Stimulated activated CD8-positive, alpha-beta memory T cell treated with anti-CD3 and anti-CD28 coated beads, Interleukin-2, amount 100 ng/mL, for 48 hours (primary cell): ENCODE measurements around the gene HLA-DOB.
"Not testable (repeated sequence)": the region's sequence is repeated elsewhere in the genome, so short reads cannot be mapped to it uniquely, and the experiment has no call there.

Experiments used
- DNase-seq, 2 donors: peaks; one replicate each; pipeline ENCODE4 v3.0.0-alpha.2; 2020; ENCODE audit warnings: low read depth in 2 of 2

HLA-DOB gene

GRCh38 chr6:32809171-32809570, 7.6 kb downstream of the HLA-DOB start:
- DNase-seq: no peak

- no peak for DNase-seq
These were observed 9.7 kb downstream of the HLA-DOB start for GRCh38 chr6:32807020-32807580.

DNA sequence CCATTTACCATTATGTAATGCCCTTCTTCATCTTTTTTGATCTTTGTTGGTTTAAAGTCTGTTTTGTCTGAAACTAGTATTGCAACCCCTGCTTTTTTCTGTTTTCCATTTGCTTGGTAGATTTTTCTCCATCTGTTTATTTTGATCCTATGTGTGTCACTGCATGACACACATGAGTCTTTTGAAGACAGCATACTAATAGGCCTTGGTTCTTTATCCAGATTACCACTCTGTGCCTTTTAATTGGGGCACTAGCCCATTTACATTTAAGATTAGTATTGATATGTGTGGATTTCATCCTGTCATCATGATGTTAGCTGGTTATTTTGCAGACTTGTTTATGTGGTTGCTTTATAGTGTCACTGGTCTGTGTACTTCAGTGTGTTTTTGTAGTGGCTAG, 11.4 kb downstream of the HLA-DOB start:
- not testable (repeated sequence) for DNase-seq

- DNase-seq: no peak
These were observed 13.4 kb downstream of the HLA-DOB start for GRCh38 chr6:32803416-32803815.

DNA sequence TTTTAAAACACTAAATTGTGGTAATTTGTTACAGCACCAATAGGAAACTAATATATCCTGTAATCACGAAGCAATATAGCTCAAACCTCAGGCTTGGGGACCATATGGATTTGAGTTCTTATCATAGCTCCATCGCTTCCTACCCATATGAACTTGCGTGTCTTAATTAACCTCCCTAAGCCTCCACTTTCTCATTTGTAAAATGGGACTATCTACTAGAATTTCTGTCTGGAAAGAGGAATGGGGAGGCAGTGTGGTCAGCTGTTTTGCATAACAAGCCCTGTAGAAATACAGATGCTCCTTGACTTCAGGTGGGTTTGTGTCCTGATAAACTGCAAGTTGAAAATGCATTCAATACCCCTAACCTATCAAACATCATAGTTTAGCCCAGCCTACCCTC, 17.1 kb downstream of the HLA-DOB start:
- no peak for DNase-seq

DNA sequence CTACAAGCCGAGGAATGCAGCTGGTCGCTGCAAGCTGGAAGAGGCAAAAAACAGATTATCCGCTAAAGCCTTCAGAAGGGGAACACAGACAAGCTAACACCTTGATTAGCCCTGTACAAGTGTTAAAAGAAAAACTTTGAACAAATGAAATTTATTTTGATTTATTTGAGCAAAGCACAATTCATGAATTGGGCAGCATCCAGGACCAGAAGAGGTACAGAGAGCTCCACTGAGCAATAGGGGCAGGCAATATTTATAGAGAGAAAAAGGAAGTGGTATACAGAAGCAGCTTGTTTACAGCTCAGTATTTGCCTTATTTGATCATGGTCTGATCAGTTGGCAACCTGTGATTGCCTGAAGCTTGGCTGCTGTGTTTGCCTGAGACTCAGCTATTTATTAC, 17.6 kb downstream of the HLA-DOB start:
- no peak for DNase-seq

- peak; percentile 54 to 75 for DNase-seq
These were observed 19.7 kb downstream of the HLA-DOB start for GRCh38 chr6:32796848-32797776.

DNA sequence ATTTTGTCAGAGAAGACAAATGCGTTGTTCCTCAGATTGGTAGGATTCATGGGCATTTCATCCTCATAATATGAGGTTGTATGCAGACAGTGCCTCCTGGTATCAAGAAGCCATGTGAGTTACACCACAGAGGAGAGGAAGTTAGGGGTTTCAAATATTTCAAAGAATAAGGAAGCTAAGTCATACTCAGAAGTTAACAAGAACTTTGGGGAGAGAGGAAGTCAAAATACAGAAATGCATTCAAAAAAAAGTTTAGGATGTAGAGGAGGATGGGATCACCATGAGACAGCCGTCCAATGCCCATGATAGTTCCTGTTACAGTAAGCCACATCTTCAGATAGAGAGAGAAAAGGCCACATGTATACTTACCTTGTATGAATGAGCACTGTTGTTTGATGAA, 22.3 kb downstream of the HLA-DOB start:
- no peak for DNase-seq

- DNase-seq: no peak
These were observed 23.8 kb downstream of the HLA-DOB start for GRCh38 chr6:32792901-32793435.

DNA sequence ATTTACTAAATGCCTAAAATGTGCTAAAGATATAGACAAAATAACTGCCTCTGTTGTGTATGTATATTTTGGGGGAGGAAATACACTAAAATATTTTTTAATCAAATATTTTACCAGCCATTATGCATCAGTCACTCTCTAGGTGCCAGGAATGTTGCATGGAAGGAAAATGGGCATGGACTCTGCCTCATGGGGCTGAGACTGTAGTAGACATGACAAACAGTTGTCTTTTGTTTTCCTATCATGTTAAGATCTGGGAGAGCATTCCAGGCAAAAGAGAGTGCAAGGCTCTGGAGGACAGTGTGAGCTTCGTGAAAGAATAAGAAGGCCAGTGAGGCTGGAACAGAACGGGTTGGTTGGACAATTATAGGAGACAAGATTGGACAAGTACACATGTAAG, 26.5 kb downstream of the HLA-DOB start:
- DNase-seq: no peak

DNA sequence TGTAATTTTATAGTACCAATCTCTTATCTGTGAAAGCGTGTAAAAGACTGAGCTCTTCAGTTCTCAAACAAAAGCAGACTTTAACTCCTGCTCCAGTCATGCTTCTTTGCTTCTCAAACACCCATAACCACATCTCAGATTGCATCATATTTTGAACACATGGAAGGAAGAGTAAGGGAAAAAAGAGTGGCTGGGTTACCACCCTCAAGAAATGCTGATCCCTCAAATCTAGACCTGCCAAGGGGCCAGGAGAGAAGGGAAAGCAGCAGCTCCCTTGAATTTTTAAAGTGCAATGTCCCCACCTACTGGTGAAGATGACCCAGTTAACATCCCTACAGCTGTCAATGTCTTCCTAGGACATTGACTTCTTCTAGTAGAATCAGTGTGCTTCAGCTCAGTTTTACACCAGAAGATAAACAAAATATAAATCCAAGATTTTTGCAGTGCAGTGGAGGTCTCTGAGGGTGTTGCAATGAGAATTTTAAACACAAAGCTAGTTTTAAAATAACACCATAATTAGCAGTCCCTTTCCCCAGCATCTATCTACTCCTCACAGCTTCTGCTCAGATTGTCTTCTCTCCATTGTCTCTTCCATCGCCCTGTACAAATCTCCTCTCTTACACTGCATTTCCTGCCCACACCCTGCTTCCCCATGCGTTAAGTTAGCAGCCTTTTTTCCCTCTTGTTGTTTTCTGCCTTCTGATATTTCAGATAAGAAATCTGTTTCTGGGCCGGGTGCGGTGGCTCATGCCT, 30.8 kb downstream of the HLA-DOB start:
- DNase-seq: no peak

GRCh38 chr6:32782923-32783322, 33.9 kb downstream of the HLA-DOB start:
- DNase-seq: not testable (repeated sequence)

DNA sequence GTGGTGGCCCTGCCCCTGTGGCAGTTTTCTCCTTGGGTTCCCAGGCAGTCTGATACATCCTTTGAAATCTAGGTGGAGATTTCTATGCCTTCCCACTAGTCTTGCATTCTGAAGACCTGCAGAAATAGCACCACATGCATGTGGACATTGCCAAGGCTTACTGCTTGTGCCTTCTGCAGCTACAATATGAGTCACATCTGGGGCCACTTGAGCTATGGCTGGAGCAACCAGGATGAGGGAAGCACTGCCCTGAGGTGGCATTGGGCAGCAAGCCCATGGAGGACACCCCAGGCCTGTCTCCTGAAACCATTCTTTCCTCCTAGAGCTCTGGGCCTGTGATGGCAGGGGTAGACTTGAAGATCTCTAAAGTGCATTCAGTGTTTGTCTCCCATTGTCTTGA, 37.8 kb downstream of the HLA-DOB start:
- no peak for DNase-seq

GRCh38 chr6:32775071-32775470, 41.7 kb downstream of the HLA-DOB start:
- no peak for DNase-seq

- DNase-seq: no peak
These were observed 42.4 kb downstream of the HLA-DOB start for GRCh38 chr6:32774426-32774825.

GRCh38 chr6:32772656-32773055, 44.1 kb downstream of the HLA-DOB start:
- DNase-seq: no peak

- DNase-seq: no peak
These were observed 52.8 kb downstream of the HLA-DOB start for GRCh38 chr6:32764048-32764447.

DNA sequence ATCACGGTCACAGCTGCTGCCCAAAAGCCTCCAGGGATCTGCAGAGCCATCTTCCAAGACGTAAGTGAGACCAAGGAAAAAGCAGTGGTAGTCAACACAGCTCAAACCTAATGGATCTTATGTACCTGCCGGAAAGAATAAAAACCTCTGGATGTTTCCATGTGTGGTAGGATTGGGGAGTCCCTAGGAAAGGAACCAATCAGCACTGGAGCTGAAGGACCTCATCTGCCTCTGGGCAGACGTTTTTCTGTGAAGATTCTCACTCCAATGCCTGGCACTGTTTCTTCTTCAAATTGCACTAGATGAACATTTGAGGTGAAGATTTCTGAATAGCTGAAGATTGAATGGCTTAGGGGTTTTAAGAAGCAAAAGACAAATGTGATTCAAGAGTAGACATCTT, 53.4 kb downstream of the HLA-DOB start, which contains the start of gene HLA-DQB2:
Gene HLA-DQB2, minus strand, starts transcription at position 112 of the 400 bp plus-strand sequence. Its CDS starts 62 bp downstream, at position 50.
- no peak for DNase-seq
